Astrocyte (in vitro differentiated cells and primary cell): ENCODE measurements around the gene WFS1.

Experiments used
- CTCF ChIP-seq: IDR thresholded peaks from 2 replicates; pipeline ENCODE4 v1.5.1; 2011; ENCODE audit warnings: low read depth, mild to moderate bottlenecking, inconsistent platforms, low read length, moderate library complexity; ENCODE audit not compliant: insufficient read depth
- EZH2 ChIP-seq: IDR thresholded peaks from 2 replicates; pipeline ENCODE4 v1.6.1; 2012; ENCODE audit warnings: mild to moderate bottlenecking, low read length, inconsistent platforms; ENCODE audit not compliant: insufficient read depth

GRCh38 chr4:6250235-6250983 lies 19.2 kb upstream of the WFS1 start:
- TF ChIP-seq CTCF (peak; percentile 85), EZH2 (no peak)
